ENCODE data around the gene SEMA3C. TPM values are rescaled to one million over a fixed set of nuclear protein-coding genes. Genes with fewer than 3 reads are reported as not detected.

Gene SEMA3C
- total RNA-seq, 1 experiment from 2014 or later, result 232 TPM

DNA sequence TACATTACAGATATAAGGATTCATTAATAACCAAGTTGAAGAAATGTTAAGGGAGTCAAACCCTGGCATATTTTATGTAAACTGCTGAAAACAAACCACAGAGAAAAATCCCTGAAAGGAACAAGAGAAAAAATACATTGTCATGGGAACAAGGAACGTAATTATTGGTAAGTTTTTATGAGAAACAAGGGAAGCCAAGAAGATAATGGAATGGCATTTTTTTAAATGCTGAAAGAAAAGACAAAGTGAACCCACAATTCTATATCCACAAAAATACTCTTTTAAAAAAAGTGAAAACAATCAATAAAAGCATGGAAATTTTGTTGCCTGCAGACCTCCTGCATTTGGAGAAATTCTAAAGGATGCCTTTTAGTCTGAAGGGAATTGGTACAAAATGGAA is 144.0 kb downstream of the SEMA3C start:
- H3K27me3 ChIP-seq (ENCODE audit: control insufficient read depth, insufficient read depth, low read length), result no peaks in the 10 kb centered on the region
- intact Hi-C loops (cut with micrococcal nuclease; ENCODE audit: unreplicated experiment), result loop anchor here (1.0 kb wide), 1 partner anchor 67 kb away; no protein-coding TSS in a partner anchor
- H3K27ac ChIP-seq (ENCODE audit: low read length), result peak overlapping the region; percentile 74; the same call in 1 of the 2 replicates
- in situ Hi-C loops (cut with HindIII; ENCODE audit: low pct_unique_long_range_greater_than_20kb, low sequenced_read_pairs), result no loop called here
- peaks cover 5% of the 10 kb centered on the region; the same call in 1 of the 2 replicates for H3K36me3 ChIP-seq (ENCODE audit: control insufficient read depth, insufficient read depth, low read length)
- DNase-seq (ENCODE audit: low read depth, low spot score) (no peak), ATAC-seq (no peak)
- BruUV-seq (replicated peaks), result no TSS peak
- peaks cover 43% of the 10 kb centered on the region for H3K4me1 ChIP-seq (ENCODE audit: control insufficient read depth, insufficient read depth, low read length)
- H3K9me3 ChIP-seq (ENCODE audit: control insufficient read depth, insufficient read depth, low read depth, low read length), result no peaks in the 10 kb centered on the region
- ChIA-PET POLR2A (no interaction called here), CTCF (no interaction called here)
- TF ChIP-seq TCF7L2 (IDR thresholded peaks at IDR 0.05; ENCODE audit: low read depth, low read length) (no peak), SIN3A (IDR thresholded peaks at IDR 0.05; ENCODE audit: borderline replicate concordance, insufficient read depth, low read depth, low read length) (no peak), POLR2AphosphoS5 (IDR thresholded peaks at IDR 0.05; ENCODE audit: low read depth, low read length) (no peak)
- TF ChIP-seq, protein P1, sequence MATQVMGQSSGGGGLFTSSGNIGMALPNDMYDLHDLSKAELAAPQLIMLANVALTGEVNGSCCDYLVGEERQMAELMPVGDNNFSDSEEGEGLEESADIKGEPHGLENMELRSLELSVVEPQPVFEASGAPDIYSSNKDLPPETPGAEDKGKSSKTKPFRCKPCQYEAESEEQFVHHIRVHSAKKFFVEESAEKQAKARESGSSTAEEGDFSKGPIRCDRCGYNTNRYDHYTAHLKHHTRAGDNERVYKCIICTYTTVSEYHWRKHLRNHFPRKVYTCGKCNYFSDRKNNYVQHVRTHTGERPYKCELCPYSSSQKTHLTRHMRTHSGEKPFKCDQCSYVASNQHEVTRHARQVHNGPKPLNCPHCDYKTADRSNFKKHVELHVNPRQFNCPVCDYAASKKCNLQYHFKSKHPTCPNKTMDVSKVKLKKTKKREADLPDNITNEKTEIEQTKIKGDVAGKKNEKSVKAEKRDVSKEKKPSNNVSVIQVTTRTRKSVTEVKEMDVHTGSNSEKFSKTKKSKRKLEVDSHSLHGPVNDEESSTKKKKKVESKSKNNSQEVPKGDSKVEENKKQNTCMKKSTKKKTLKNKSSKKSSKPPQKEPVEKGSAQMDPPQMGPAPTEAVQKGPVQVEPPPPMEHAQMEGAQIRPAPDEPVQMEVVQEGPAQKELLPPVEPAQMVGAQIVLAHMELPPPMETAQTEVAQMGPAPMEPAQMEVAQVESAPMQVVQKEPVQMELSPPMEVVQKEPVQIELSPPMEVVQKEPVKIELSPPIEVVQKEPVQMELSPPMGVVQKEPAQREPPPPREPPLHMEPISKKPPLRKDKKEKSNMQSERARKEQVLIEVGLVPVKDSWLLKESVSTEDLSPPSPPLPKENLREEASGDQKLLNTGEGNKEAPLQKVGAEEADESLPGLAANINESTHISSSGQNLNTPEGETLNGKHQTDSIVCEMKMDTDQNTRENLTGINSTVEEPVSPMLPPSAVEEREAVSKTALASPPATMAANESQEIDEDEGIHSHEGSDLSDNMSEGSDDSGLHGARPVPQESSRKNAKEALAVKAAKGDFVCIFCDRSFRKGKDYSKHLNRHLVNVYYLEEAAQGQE (IDR thresholded peaks at IDR 0.05; ENCODE audit: insufficient read depth in 1 of 2, low read depth in 2 of 2, low read length in 1 of 2), result no peak
- TF ChIP-seq, protein P2, sequence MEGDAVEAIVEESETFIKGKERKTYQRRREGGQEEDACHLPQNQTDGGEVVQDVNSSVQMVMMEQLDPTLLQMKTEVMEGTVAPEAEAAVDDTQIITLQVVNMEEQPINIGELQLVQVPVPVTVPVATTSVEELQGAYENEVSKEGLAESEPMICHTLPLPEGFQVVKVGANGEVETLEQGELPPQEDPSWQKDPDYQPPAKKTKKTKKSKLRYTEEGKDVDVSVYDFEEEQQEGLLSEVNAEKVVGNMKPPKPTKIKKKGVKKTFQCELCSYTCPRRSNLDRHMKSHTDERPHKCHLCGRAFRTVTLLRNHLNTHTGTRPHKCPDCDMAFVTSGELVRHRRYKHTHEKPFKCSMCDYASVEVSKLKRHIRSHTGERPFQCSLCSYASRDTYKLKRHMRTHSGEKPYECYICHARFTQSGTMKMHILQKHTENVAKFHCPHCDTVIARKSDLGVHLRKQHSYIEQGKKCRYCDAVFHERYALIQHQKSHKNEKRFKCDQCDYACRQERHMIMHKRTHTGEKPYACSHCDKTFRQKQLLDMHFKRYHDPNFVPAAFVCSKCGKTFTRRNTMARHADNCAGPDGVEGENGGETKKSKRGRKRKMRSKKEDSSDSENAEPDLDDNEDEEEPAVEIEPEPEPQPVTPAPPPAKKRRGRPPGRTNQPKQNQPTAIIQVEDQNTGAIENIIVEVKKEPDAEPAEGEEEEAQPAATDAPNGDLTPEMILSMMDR (IDR thresholded peaks at IDR 0.05), result no peak
- H3K4me3 ChIP-seq (ENCODE audit: low read depth in 2 of 2, low read length in 2 of 2), result no peak overlapping the region

DNA sequence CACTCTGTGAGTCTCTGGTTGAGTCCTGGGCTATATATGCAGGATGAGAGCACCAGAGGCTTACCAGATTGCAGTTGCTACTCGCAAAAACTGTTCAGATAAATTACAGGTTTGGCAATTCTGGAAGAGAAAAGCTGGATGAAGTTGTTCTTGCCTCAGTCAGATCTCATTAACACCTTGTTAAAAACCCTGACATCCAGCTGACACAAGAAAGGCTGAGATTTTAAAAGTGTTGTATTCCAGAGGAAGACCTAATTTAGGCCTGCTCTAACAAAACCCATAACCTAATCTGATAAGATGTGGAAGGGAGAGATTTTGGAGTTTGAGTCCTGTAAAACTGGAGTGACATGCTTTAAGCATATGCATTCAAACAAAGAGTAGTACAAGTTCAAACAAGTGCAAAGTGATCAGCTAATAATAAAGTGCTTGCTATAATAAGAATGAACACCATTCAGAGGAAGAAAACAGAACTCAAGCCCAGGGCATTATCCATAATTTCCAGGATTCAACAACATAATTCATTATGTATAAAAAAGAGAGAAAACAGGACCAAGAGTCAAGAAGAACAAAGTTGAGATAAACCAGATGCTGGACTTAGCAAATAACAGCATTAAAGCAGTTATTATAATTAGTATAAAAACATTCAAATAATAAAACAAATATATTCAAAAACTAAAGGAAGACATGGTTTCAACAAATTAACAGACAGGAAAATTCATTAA is 144.9 kb downstream of the SEMA3C start:
- BruUV-seq (replicated peaks), result no TSS peak
- ATAC-seq (no peak), DNase-seq (ENCODE audit: low read depth, low spot score) (no peak)
- intact Hi-C loops (cut with micrococcal nuclease; ENCODE audit: unreplicated experiment) (no loop called here), in situ Hi-C loops (cut with HindIII; ENCODE audit: low pct_unique_long_range_greater_than_20kb, low sequenced_read_pairs) (no loop called here)
- ChIA-PET CTCF (no interaction called here), POLR2A (no interaction called here)
- Histone ChIP-seq H3K27me3 (ENCODE audit: control insufficient read depth, insufficient read depth, low read length) (no peaks in the 10 kb centered on the region), H3K27ac (ENCODE audit: low read length) (peak overlapping the region; percentile 68), H3K4me1 (ENCODE audit: control insufficient read depth, insufficient read depth, low read length) (peaks cover 38% of the 10 kb centered on the region), H3K4me3 (ENCODE audit: low read depth in 2 of 2, low read length in 2 of 2) (no peak overlapping the region), H3K36me3 (ENCODE audit: control insufficient read depth, insufficient read depth, low read length) (peaks cover 5% of the 10 kb centered on the region; the same call in 1 of the 2 replicates), H3K9me3 (ENCODE audit: control insufficient read depth, insufficient read depth, low read depth, low read length) (no peaks in the 10 kb centered on the region)
- TF ChIP-seq POLR2AphosphoS5 (IDR thresholded peaks at IDR 0.05; ENCODE audit: low read depth, low read length) (no peak), TCF7L2 (IDR thresholded peaks at IDR 0.05; ENCODE audit: low read depth, low read length) (no peak), SIN3A (IDR thresholded peaks at IDR 0.05; ENCODE audit: borderline replicate concordance, insufficient read depth, low read depth, low read length) (no peak)
- TF ChIP-seq, protein P2 (IDR thresholded peaks at IDR 0.05), result no peak
- TF ChIP-seq, protein P1 (IDR thresholded peaks at IDR 0.05; ENCODE audit: insufficient read depth in 1 of 2, low read depth in 2 of 2, low read length in 1 of 2), result no peak

All from Panc1 (cell line).